Measurements from ENCODE around the gene PYROXD2.

The PYROXD2 gene

DNA sequence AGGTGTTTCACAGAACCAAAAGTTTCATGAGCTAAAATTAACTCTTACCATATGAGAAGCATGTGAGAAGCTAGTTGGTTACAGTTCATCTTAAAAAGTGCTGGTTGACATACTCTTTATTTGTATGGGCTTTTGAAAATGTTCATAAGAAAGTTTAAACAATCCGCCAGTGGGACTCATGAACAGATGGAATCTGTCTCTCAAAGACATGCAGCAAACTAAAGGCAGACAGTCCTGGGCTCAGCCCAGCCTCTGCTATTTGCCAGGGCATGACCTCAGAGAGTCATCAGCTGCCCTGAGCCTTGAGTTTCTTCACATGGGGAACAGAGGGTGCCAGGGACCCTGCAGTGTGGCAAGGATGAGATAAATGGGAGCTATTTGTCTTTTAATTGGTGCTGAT, 3.2 kb downstream of the PYROXD2 start:
- DNase-seq: no peak

DNA sequence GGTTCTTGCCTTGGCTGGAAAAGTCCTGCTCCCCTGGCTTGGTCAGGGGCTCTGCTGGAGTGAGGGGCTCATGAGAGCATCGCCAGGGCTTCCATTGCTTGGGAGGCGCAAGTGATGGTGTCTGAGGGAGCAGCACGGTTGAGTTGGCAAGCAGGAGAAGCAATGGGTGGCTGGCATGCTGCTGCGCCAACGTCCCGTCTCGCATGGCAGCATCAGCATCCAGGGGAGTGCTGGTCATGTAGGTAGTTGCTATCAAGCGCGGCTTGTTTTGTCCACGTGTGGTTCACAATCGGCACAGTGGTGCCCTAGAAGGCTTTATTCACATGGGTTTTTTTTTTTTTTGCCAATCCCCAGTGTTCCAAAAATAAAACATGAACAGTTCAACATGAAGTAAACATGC, 3.8 kb downstream of the PYROXD2 start:
- no peak for DNase-seq

DNA sequence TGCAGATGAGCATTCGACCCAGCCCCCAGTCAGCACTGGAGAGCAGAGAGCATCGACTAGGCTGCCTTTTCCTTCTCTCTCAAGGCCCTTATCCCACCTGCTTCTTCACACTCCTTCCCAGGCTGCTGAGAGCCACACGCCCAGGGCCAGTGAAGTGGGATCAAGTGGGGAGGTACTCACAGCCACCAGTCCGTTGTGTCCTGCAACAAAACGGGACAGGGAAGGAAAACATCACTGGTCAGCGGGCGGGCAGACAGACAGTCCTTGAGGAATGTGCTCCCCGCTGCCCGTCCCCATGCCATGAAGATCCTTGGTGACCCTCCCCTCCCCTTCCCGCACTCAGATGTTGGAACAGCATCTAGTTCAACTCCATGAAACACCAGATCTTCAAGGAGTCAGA, 4.2 kb downstream of the PYROXD2 start:
- DNase-seq: no peak

- DNase-seq: no peak
Measured at GRCh38 chr10:98410135-98410743, 4.7 kb downstream of the PYROXD2 start.

GRCh38 chr10:98408799-98409198, 6.2 kb downstream of the PYROXD2 start:
- DNase-seq: no peak

GRCh38 chr10:98407744-98408241, 7.2 kb downstream of the PYROXD2 start:
- DNase-seq: no peak

DNA sequence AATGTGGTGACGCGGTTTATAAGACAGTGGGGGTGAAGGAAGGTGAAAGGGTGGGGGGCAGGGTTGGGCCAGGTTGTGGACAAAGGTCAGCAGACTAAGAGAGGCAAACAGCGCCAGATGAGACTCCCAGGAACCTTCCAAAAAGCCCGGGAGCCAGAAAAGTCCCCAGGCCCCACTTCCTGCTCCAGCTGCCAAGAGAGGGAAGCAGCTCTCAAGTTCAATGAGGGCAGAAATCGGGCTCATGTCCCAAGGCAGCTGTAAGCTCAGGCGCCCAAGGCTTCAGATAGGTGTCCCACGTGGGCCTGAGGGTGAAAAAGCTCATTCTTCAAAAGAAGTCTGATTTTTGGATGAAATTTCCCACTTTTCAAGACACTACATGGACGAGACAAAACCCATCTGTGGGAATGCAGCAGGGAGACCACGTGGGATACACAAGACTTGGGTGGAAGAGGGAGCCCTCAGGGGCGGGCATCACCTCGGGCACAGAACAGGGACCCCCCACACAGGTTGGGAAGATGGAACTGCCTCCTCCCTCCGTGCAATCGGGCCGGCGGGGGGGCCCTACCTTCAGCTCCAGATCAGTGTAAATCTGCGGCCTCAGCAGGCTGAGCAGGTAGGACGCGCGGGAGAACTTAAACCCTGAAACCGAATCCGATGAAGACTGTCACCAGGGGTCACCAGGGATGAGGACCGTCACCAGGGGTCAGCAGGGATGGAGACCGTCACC, 7.8 kb downstream of the PYROXD2 start:
- no peak for DNase-seq

- DNase-seq: no peak
Measured at GRCh38 chr10:98405422-98405821, 9.6 kb downstream of the PYROXD2 start.

DNA sequence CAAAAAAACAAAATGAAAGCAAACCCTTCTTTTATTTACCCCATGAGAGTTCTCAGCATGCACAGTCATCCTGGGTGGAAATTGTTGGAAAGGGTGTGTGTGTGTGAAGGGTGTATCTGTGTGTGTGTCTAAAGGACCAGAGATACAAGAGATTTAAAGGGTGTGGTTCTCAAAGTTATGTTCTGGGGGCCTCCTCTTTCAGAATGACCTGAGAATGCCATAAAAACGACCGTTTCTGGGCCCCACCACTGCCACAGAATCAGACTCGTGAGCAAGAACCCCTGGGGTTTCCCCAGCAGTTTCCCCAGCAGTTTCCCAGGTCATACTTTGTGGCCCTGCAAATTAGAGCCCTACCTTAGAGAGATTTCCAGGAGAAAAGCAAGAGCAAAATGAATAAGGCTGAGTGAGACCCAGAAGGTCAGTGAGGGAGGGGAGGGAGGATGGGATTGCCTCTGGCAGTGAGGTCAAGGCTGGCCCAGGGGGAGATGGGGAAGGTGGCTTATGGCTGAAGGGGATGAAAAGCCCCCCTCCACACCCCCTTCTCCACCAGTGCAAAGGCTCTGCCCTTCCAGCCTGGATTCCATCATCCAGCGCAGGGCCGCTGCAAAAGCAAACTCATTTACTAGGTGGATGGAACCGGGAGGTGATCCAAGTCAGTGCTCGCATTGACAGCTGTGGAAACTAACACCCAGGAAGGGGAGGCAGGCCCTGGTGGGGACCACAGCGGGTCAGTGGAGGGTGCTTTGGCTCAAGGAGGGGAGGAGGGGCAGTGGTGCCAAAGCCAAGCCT, 10.2 kb downstream of the PYROXD2 start:
- DNase-seq: no peak

DNA sequence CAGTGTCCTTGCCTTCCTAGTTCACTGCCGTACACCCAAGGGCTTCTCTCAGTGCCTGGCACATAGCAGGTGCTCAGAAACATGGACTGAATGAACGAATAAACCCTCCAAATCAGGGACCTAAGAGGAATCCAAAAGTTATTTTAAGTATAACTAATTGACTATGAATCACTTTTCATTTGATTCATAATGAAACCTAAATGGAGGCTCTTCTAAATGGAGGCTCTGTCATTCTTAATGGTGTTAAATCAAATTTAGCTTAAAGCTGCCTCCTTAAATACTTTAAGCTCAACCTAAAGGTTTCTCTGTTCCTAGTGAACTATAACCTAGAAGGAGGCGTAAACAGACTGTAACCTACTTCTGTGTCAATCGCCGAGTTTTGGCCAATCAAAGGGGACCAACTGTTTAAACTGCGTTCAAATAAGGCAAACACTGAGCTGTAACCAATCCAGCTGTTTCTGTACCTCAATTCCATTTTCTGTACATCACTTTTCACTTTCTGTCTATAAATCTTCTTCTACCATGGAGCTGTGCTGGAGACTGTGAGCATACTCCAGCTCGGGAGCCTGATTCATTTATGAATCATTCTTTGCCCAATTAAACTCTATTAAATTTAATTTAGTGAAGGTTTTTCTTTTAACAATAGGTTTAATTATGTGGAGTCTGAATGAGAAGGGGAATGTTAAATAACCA, 11.0 kb downstream of the PYROXD2 start:
- DNase-seq: no peak

- DNase-seq: no peak
Measured at GRCh38 chr10:98402931-98403718, 11.9 kb downstream of the PYROXD2 start.

DNA sequence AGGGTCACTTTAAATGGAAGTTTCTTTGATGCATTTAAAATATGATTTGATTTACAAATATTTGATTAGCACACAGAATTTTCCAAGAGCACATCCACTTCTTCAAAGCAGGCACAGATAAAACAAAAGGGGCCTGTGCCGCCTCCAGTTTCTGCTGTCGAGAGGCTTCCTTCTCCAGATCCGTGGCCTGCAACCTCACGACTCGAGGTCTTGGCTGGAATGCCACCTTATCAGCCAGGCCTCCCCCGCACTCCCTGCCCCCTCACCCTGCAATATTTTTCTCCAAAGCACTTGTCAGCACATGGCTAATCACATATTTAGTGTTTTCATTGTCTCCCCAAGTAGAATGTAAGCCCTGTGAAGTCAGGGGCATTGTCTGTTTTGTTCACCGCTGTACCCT, 12.5 kb downstream of the PYROXD2 start:
- DNase-seq: no peak

DNA sequence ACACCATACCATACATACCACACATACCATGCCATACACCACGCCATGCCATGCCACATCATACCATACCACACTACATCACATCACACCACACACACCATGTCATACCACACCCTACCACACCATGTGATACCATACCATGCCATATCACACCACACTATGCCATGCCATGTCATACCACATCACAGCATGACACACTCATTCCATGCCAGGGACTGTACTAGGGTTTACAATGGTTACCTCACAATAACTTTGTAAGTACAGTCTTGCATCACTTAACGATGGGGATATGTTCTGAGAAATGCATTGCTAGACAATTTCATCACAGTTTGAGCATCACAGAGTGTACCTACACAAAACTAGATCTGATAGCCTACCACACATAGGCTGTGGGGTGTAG, 14.5 kb downstream of the PYROXD2 start:
- DNase-seq: no peak

- DNase-seq: no peak
Measured at GRCh38 chr10:98399784-98400183, 15.2 kb downstream of the PYROXD2 start.

- no peak for DNase-seq
Measured at GRCh38 chr10:98397089-98397600, 17.8 kb downstream of the PYROXD2 start.

DNA sequence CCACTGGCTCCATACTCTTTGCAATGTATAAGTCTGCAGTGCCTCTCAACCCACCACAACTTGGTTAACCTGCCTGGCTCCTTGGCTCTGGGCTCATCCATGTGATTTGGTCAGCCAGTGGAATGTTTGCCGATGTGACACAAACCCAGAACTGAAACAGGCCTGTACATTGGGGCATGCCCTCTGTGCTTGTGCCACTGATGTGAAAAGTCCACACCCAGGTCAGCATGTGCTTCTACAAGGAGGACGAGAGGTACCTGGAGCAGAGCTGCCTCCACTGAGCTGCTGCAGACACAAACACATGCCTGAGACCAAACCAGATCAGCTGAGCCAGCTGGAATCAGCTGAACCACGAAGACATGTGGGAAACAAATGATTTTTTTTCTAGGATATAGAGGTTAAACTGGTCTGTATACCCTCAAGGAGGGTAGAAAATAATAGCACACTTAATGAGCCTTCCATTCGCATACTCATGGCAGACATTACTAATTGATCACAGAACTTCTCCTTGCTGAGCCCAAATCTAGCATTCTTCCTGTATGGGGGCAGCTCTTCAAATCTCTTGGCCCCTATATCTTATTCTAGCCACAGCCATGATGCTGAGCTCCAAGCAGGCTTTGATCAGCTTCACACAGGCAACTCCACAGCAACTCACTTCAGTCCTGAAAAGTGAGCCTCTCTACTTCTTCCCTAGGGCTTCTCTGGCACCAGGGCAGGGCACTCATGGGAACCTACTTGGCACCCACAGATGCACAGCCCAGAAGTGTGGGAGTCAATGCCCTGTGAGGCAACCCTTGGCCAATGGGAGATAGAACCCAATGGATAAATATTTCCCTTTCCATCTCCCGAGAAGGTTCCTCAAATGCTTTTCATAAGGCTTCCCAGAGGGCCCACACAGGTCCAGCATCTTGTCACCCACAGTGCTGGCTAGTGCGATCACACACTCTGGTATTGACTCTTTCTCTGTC, 18.6 kb downstream of the PYROXD2 start:
- DNase-seq: no peak

DNA sequence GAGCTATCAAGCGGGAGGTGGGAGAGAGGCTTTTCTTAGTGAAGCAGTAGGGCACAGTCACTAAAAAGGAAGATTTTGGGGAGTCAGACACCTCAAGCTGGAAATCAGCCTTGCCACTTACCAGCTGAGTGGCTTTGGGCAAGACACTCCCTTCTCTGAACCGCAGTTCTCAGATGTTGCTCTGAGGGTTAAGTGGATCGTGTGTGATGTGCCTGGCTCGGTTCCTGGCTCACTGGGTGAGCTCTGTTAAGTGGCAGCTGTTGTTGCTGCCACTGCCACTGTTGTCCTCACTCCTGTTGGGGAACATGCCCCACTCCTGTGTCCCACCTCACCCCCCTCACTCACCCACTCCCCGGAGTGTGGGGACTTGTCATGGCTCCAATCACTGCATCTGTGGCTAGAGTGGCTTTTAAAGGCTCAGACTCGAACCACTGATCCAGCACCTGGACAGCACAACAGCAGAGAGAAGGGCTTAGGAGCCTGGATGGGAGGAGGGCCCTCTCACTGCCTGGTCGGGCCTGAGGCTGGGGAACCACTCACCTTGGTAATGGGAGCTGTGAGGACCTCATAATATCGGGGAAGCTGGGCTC, 20.0 kb downstream of the PYROXD2 start:
- no peak for DNase-seq

GRCh38 chr10:98391578-98391991, 23.4 kb downstream of the PYROXD2 start:
- DNase-seq: no peak

DNA sequence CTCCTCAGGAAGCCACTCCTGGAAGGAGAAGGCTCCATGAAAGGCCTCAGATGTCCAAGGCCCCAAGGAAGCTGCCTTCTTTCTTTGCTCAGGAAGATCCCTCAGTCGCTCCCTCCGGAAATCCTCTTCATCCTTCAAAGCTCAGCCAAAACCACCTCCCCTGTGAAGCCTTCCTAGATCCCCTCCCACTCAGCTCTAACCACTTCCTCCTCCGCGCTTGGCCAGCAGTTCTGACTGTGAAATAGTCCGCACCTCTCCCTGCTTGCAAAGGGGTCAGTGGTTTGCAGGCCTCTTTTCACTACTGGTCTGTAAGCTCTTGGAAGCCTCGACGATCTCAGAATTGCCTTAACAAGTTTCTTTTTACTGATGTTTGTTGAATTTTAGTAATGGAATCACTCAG, 23.9 kb downstream of the PYROXD2 start:
- no peak for DNase-seq

DNA sequence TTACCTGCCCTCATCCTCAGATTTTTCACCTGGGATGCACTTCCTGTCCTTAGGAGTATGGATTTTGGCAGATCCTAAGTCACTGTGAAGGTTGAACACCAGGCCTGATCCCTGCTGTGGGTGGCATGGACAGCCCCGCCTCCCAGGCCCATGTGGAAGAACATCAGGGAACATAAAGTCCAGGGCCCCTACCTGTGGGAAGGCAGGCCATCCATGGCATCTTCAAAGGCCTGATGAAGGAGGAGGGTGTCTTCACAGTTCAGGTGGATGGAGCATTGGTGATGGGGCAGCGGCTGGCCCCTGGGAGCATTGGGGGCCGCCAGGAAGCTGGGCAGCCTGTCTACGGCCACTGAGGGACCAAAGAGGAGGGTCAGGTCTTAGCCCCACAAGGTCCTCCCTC, 24.6 kb downstream of the PYROXD2 start:
- DNase-seq: no peak

- no peak for DNase-seq
Measured at GRCh38 chr10:98389398-98389797, 25.6 kb downstream of the PYROXD2 start.
